ENCODE data around the gene THY1.

- TF ChIP-seq POLR2AphosphoS5 (IDR thresholded peaks at IDR 0.05) (no peak), CTCF (IDR thresholded peaks at IDR 0.05; ENCODE audit: poor library complexity, severe bottlenecking) (no peak), EZH2 (IDR thresholded peaks at IDR 0.05; ENCODE audit: borderline replicate concordance, insufficient read depth, low read length, poor library complexity, severe bottlenecking) (no peak), REST (IDR thresholded peaks at IDR 0.05; ENCODE audit: borderline replicate concordance) (no peak), RAD21 (conservative IDR thresholded peaks at IDR 0.05) (no peak), SMC3 (conservative IDR thresholded peaks at IDR 0.05; ENCODE audit: poor library complexity) (no peak), MXI1 (conservative IDR thresholded peaks at IDR 0.05; ENCODE audit: poor library complexity, severe bottlenecking) (no peak), EP300 (conservative IDR thresholded peaks at IDR 0.05; ENCODE audit: poor library complexity, severe bottlenecking) (no peak), TAF1 (IDR thresholded peaks at IDR 0.05; ENCODE audit: low read depth) (no peak)
These were observed 710 bp upstream of the THY1 start for GRCh38 chr11:119423509-119424254.
